Panc1 (cell line): Measurements from ENCODE around the gene SAP130. TPM values are rescaled to one million over a fixed set of nuclear protein-coding genes. Genes with fewer than 3 reads are reported as not detected.

Experiments
- ATAC-seq: fragments of 200-7000 bp; cut with Tn5 transposase; 2 replicates; pipeline ENCODE4 v1.9.1; 2020; ENCODE audit warnings: mild to moderate bottlenecking, moderate library complexity
- BruUV-seq: library from RNA; stranded (reverse); fragments of 400-500 nt; replicated peaks from 2 replicates; lab custom pipeline; 2021; lab: Mats Ljungman, UMichigan
- CTCF ChIA-PET: fragments of 300-600 bp; sonication (Branson Sonifier 250); formaldehyde crosslinking; loops from one replicate; lab custom pipeline; 2022; ENCODE audit warnings: antibody characterized with exemption; lab: Charles Lee
- POLR2A ChIA-PET: fragments of 300-600 bp; sonication (Branson Sonifier 250); formaldehyde crosslinking; loops from one replicate; lab custom pipeline; 2022; ENCODE audit warnings: antibody characterized with exemption; lab: Charles Lee
- DNase-seq: peaks from one replicate; pipeline ENCODE4 v3.0.0-alpha.2; 2010; ENCODE audit warnings: low read depth, low spot score
- H3K27ac ChIP-seq: 2 replicates; pipeline ENCODE4 v1.5.1; 2011; ENCODE audit warnings: mild to moderate bottlenecking, low read length, inconsistent platforms
- H3K27me3 ChIP-seq: fragments of 200-500 bp; sonication (Bioruptor generic); 2 replicates; pipeline ENCODE4 v1.6.0; 2014; ENCODE audit warnings: low read length, inconsistent platforms; ENCODE audit not compliant: control insufficient read depth, insufficient read depth
- H3K36me3 ChIP-seq: fragments of 200-500 bp; sonication (Bioruptor generic); 2 replicates; pipeline ENCODE4 v1.5.1; 2014; ENCODE audit warnings: inconsistent platforms, mild to moderate bottlenecking, low read length, moderate library complexity; ENCODE audit not compliant: control insufficient read depth, insufficient read depth
- H3K4me1 ChIP-seq: 2 replicates; pipeline ENCODE4 v1.5.1; 2011; ENCODE audit warnings: inconsistent platforms, mild to moderate bottlenecking, low read length, moderate library complexity; ENCODE audit not compliant: control insufficient read depth, insufficient read depth
- H3K4me3 ChIP-seq, 2 experiments: 2 replicates each; pipeline ENCODE4 v1.5.1; 2011 to 2012; ENCODE audit warnings: low read depth in 2 of 2, low read length in 2 of 2, mild to moderate bottlenecking in 2 of 2, inconsistent platforms in 1 of 2, moderate library complexity in 1 of 2
- H3K9me3 ChIP-seq: fragments of 200-500 bp; sonication (Bioruptor generic); 2 replicates; pipeline ENCODE4 v1.5.1; 2014; ENCODE audit warnings: low read depth, mild to moderate bottlenecking, inconsistent platforms, low read length, moderate library complexity; ENCODE audit not compliant: control insufficient read depth, insufficient read depth
- CTCF ChIP-seq: fragments of 450-650 bp; IDR thresholded peaks from 2 replicates; pipeline ENCODE4 v1.5.1; 2017; ENCODE audit warnings: mild to moderate bottlenecking
- POLR2AphosphoS5 ChIP-seq: IDR thresholded peaks from 2 replicates; pipeline ENCODE4 v1.6.1; 2012; ENCODE audit warnings: mild to moderate bottlenecking, low read depth, low read length, moderate library complexity
- REST ChIP-seq, 2 experiments: IDR thresholded peaks; 2 replicates each; pipeline ENCODE4 v1.6.1; 2011 to 2012; ENCODE audit warnings: low read depth in 2 of 2, control low read depth in 1 of 2, low read length in 1 of 2, mild to moderate bottlenecking in 1 of 2, moderate library complexity in 1 of 2; ENCODE audit not compliant: insufficient read depth in 1 of 2
- SIN3A ChIP-seq: IDR thresholded peaks from 2 replicates; pipeline ENCODE4 v1.6.1; 2012; ENCODE audit warnings: low read depth, mild to moderate bottlenecking, low read length, moderate library complexity, borderline replicate concordance; ENCODE audit not compliant: insufficient read depth
- TCF7L2 ChIP-seq: IDR thresholded peaks from 2 replicates; pipeline ENCODE4 v1.6.1; 2011; ENCODE audit warnings: mild to moderate bottlenecking, low read depth, low read length, inconsistent platforms
- in situ Hi-C: cut with HindIII; loops from 2 replicates; pipeline ENCODE4 v1.10.0; 2016; ENCODE audit warnings: low sequenced_read_pairs, low pct_unique_long_range_greater_than_20kb
- intact Hi-C: fragments of 100-400 bp; cut with micrococcal nuclease; formaldehyde crosslinking; loops from one replicate; pipeline ENCODE4 v1.10.0; 2022; ENCODE audit not compliant: unreplicated experiment
- total RNA-seq: library from RNA; stranded (reverse); gene quantifications from one replicate; pipeline ENCODE4 v1.2.1, GENCODE V29; 2021; ENCODE audit not compliant: unreplicated experiment

The SAP130 gene
- total RNA-seq, 1 experiment from 2014 or later = 34.6 TPM

DNA sequence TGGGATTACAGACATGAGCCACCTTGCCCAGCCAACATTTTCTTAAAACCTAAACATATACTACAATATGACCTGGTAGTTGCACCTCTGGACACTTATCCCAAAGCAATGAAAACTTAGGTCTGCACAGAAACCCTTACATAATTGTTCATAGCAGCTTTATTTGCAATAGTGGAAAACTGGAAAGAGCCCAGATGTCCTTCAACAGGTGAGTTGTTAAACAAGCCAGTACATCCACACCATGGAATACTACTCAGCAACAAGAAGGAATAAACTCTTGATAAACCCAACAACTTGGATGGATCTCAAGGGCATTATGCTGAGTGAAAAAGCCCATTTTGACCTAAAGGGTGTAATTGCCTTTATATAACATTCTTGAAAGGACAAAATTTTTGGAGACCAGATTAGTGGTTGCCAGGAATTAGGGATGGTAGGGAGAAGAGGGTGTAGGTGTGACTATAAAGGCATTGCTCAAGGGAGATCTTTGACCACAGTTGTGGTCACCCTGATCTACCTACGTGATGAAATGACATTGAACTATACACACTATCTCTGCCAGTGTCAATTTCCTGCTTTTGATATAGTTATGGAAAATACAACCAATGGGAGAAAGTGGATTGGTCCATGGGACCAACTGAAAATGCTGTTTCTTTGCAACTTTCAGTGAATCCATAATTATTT, 130.2 kb downstream of the SAP130 start:
- in situ Hi-C loops (no loop called here), intact Hi-C loops (no loop called here)
- Histone ChIP-seq H3K36me3 (no peaks in the 10 kb centered on the region), H3K4me1 (no peaks in the 10 kb centered on the region), H3K27ac (no peak overlapping the region), H3K9me3 (no peaks in the 10 kb centered on the region), H3K27me3 (no peaks in the 10 kb centered on the region), H3K4me3 (no peak overlapping the region)
- DNase-seq = no peak
- ChIA-PET POLR2A (no interaction called here), CTCF (no interaction called here)
- no peak for ATAC-seq
- TF ChIP-seq POLR2AphosphoS5 = no peak
- TF ChIP-seq REST (IDR thresholded peaks at IDR 0.05; ENCODE audit: insufficient read depth in 1 of 2, low read depth in 2 of 2, low read length in 1 of 2) = no peak
- TF ChIP-seq TCF7L2 = no peak
- no peak for TF ChIP-seq SIN3A
- TF ChIP-seq CTCF = no peak
- BruUV-seq = no TSS peak

DNA sequence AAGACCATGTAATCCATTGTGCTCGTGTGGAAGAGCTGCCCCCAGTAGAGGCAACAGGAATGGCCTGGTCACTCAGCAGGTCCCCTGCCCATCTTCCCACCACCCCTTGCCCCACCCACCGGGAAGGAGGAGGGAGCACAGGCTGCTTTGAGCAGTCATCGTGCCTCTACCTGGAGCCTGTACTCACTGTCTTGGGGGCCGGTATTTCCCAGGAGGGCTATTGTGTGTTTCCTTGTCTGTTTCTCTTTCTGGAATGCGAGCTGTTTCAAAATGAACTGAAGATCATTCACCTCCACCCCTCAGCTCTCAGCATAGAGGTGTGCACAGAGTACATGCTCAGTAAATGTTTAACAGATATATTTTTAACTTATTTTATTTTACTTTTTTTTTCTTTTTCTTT, 134.4 kb downstream of the SAP130 start:
- no peak overlapping the region for H3K27ac ChIP-seq
- no peaks in the 10 kb centered on the region for H3K36me3 ChIP-seq
- in situ Hi-C loops = no loop called here
- intact Hi-C loops = no loop called here
- H3K4me3 ChIP-seq = no peak overlapping the region
- no peaks in the 10 kb centered on the region for H3K9me3 ChIP-seq
- ATAC-seq (no peak), DNase-seq (no peak)
- ChIA-PET POLR2A (interaction anchor here (0.7 kb wide), 1 partner anchor 22 kb away, joined by 4 read pairs; no protein-coding TSS in a partner anchor), CTCF (interaction anchor here (0.6 kb wide), 1 partner anchor 353 kb away, joined by 5 read pairs; no protein-coding TSS in a partner anchor)
- BruUV-seq = no TSS peak
- no peaks in the 10 kb centered on the region for H3K4me1 ChIP-seq
- TF ChIP-seq TCF7L2 (no peak), POLR2AphosphoS5 (no peak), SIN3A (no peak), CTCF (no peak), REST (IDR thresholded peaks at IDR 0.05; ENCODE audit: insufficient read depth in 1 of 2, low read depth in 2 of 2, low read length in 1 of 2) (no peak)
- no peaks in the 10 kb centered on the region for H3K27me3 ChIP-seq
